ENCODE measurements around the gene EPHB6.

The EPHB6 gene

GRCh38 chr7:142898377-142899170 lies 43.7 kb downstream of the EPHB6 start:
- ChIA-PET CTCF (interaction anchor here (4.0 kb wide), 1 partner anchor 316 kb away, joined by 16 read pairs; no protein-coding TSS in a partner anchor), POLR2A (interaction anchor here (0.7 kb wide), 1 partner anchor 23 kb away, joined by 4 read pairs; no protein-coding TSS in a partner anchor)
- no peaks in the 10 kb centered on the region for H3K36me3 ChIP-seq (ENCODE audit: control insufficient read depth in 2 of 2, insufficient read depth in 1 of 2, low read length in 2 of 2)
- no peaks in the 10 kb centered on the region for H3K9me3 ChIP-seq (ENCODE audit: control insufficient read depth, insufficient read depth, low read depth, low read length)
- no peaks in the 10 kb centered on the region for H3K4me1 ChIP-seq (ENCODE audit: control insufficient read depth, insufficient read depth, low read length)
- no peak overlapping the region for H3K27ac ChIP-seq (ENCODE audit: extremely low read depth, low read depth, low read length)
- no peak overlapping the region for H3K4me3 ChIP-seq (ENCODE audit: low read depth, low read length)
- TF ChIP-seq ZNF704 (tag by site-specific recombination; IDR thresholded peaks at IDR 0.05) = no peak
- no peak for TF ChIP-seq ZNF214 (tag by site-specific recombination; IDR thresholded peaks at IDR 0.05; ENCODE audit: borderline replicate concordance)
- TF ChIP-seq ZNF335 (tag by site-specific recombination; conservative IDR thresholded peaks at IDR 0.05) = no peak
- TF ChIP-seq ZBTB21 (tag by site-specific recombination; IDR thresholded peaks at IDR 0.05) = no peak
- TF ChIP-seq ZNF488 (tag by site-specific recombination; IDR thresholded peaks at IDR 0.05) = no peak
- TF ChIP-seq ZNF157 (tag by site-specific recombination; IDR thresholded peaks at IDR 0.05) = no peak
- no peak for TF ChIP-seq PRDM6 (tag by site-specific recombination; IDR thresholded peaks at IDR 0.05)
- TF ChIP-seq ZSCAN5A (tag by site-specific recombination; IDR thresholded peaks at IDR 0.05) = no peak
- no peak for TF ChIP-seq YY2 (tag by site-specific recombination; IDR thresholded peaks at IDR 0.05)
- no peak for TF ChIP-seq ZNF549 (tag by site-specific recombination; IDR thresholded peaks at IDR 0.05)
- no peak for TF ChIP-seq MEIS1 (CRISPR knock-in tag; IDR thresholded peaks at IDR 0.05; ENCODE audit: borderline replicate concordance)
- no peak for TF ChIP-seq ZNF645 (tag by site-specific recombination; IDR thresholded peaks at IDR 0.05)
- TF ChIP-seq KLF1 (tag by site-specific recombination; IDR thresholded peaks at IDR 0.05) = no peak
- no peak for TF ChIP-seq FEZF1 (tag by site-specific recombination; IDR thresholded peaks at IDR 0.05)
- TF ChIP-seq ZFP41 (tag by site-specific recombination; IDR thresholded peaks at IDR 0.05; ENCODE audit: borderline replicate concordance) = no peak
- no peak for TF ChIP-seq ZNF391 (tag by site-specific recombination; IDR thresholded peaks at IDR 0.05; ENCODE audit: borderline replicate concordance, low read depth)
- TF ChIP-seq ZNF350 (tag by site-specific recombination; IDR thresholded peaks at IDR 0.05) = no peak
- no peak for TF ChIP-seq ZNF580 (tag by site-specific recombination; IDR thresholded peaks at IDR 0.05)
- TF ChIP-seq SCRT2 (tag by site-specific recombination; IDR thresholded peaks at IDR 0.05) = no peak
- TF ChIP-seq ZNF211 (tag by site-specific recombination; IDR thresholded peaks at IDR 0.05; ENCODE audit: low read depth) = no peak
